GM19035 (cell line): Measurements from ENCODE around the gene GP5.

Experiments used
- ATAC-seq: cut with Tn5 transposase; IDR thresholded peaks from one replicate; pipeline ENCODE4 v1.9.1; 2021; ENCODE audit not compliant: unreplicated experiment

GP5 gene

GRCh38 chr3:194399166-194399565 lies at the start of gene GP5:
GP5 (minus strand) TSS chr3:194399266; CDS start chr3:194398282, 984 bp downstream.
- ATAC-seq, result no peak

DNA sequence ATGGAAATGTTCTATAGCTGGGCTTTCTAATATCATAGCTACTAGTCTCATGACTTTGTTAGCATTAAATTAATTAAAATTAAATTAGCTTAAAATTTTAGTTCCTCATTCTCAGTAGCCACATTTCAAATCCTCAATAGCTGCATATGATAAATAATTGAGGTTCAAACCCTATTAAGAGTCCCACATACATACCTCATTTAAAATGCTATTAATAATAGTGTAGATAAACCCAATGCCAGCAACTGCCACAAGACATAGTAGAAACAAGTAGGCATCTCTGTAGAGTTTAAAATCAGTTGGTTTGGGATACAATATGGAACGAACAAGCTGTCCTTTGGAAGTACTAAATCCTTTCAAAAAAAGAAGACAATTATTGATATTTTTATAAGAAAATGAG lies 48.6 kb upstream of the GP5 start:
- no peak for ATAC-seq

- ATAC-seq, result no peak
Measured at GRCh38 chr3:194447161-194447560, 48.1 kb upstream of the GP5 start.

DNA sequence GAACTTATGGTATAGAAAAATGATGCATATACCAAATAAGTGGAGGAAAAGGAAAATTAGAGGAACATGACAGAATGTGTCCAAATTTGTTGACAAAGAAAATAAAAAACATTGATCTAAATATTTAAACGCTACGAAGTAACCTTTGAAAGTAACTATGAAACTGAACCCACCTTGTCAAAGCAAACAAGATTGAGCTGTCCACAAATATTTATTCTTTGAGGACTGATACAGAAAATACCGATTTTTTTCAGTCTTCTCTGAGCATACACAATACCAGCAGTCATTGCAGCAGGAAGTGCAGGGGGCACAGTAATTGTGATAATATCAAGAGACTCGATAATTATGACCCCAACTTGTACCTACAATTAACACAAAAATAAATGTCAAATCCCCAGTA lies 47.7 kb upstream of the GP5 start:
- no peak for ATAC-seq

GRCh38 chr3:194446172-194446571 lies 47.1 kb upstream of the GP5 start:
- no peak for ATAC-seq

DNA sequence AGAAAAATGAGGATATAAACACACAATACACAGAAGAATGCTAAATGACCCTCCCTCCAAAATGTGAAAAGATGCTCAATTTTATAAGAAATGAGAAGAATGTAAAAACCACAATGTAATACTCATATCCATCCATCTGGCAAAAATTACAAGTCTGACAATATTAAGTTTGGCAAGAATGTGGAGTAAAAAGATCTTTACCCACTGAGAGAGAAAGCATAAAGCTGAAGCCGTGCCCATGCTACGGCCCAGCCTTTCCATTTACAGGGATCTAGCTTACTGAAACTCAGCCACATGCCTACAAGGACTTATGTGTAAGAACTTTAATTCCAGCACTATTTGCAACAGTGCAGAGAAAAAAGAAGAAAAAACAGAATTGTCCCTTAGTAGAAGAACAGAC lies 44.8 kb upstream of the GP5 start:
- no peak for ATAC-seq

DNA sequence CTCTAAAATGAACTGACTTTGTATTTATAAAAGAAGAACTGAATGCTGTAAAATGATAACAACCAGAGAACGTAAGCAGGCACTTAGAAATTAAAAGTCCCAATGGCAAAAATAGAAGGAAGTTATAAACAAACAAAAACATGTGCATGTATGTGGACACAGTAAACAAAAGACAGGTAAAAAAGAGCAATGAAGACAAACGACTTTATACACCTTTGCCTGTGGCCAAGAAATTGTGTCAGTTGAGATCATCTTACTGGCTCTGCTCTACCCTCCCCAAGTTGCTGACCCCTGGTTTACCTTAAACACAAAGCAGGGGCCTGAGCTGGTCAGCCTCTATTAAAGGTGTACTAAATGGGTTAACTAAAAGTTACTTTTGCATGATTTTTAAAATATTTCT lies 41.7 kb upstream of the GP5 start:
- ATAC-seq, result no peak

DNA sequence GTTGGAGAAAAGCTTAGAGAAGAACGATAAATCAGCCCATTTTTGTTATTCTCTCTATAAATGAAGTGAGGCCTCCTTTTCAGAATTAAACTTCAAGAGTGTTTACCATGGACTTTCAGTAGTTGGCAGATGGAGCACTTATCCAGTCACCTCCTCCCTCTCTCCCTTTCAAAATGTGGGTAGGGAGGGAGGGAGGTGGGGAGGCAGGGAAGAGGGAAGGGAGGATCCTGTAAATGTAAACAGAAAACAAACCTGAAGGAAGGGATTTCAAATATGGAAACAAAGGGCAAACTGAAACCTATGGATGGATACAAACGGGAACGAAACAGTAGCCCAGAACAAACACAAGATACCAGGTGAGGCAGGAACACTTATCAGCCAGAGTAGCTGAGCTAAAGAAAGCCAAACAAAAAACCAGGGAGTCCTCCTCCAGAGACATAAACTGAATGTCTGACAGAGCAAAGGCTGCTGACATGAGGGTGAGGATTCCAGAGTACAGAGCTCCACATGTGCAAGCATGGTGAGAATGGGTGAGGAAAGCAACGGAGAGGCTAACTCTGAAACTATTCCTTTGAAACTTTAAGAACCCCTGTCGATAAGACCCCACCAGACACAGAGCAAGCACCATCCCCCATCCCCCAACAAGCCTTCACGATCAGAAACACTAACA lies 41.0 kb upstream of the GP5 start:
- ATAC-seq, result no peak

GRCh38 chr3:194434503-194434902 lies 35.4 kb upstream of the GP5 start:
- ATAC-seq, result no peak

DNA sequence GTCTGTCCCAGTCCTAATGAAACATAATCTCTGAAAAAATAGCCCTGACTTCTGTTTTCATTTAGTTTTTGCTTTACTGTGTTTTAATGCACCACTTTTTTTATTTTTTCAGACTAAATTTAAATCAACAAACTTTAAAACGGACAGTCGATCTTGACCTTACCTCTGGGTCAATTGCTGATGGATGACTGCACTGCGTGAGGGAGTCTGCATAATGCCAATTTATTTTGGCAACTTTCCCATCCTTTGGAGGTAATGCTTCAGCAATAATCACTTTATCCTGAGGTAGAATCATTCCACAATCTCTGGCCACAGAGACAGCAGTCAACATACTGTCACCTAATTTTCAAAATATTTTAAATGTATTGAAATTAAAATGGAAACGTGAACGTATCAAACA lies 32.5 kb upstream of the GP5 start:
- no peak for ATAC-seq

DNA sequence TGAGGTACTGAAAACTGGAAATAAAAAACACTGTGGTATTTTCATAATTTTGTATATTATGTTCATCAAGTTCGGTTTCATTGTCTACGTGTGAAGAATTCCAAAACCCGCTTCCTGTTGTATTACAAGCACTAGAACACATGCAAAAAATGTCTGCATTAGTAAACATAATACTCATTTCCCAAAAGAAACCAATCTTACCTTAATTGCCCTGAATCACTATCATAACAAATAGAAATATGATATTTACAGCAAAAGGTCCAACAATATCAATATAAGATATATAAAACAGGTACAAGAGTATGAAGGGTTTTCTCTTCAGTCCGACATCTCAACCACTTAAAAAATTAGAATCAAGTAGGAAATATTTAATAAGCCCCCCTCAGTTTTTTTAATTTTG lies 26.3 kb upstream of the GP5 start:
- no peak for ATAC-seq

GRCh38 chr3:194424953-194425352 lies 25.9 kb upstream of the GP5 start:
- no peak for ATAC-seq

DNA sequence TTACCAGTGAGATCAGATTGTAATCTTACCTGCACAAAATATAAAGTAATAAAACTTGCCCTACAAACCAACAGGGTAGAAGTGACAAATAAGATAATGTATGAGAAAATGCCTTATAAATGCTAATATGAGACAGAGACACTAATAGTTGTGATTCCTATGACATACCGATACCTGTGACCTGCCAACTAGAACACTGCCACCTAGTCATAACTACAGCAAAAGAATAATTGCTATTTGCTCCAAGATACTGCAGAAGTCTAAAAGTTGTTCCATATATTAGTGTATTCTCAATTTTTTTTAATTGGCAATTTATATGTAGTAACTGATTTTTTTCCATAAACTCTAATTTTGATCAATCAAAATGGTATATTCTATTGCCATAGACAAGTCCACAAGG lies 25.3 kb upstream of the GP5 start:
- ATAC-seq, result no peak

DNA sequence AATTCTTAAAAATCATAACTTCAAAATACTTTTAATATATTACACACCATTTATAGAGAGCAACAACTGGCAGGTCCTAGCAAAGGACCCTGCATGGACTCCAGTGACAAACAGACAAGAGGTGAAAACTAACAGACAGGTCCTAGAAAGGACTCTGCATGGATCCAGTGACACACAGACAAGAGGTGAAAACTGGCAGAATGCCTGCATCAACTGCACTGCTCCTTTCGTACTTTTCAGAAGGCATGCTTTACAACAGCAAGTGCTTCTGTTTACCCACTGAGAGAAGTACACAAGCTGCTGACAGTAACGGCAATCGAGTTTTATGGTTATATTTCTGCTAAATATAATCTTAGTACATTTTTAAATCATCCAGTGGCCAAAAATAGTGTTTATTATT lies 24.3 kb upstream of the GP5 start:
- no peak for ATAC-seq

- ATAC-seq, result no peak
Measured at GRCh38 chr3:194422188-194422587, 23.1 kb upstream of the GP5 start.

- no peak for ATAC-seq
Measured at GRCh38 chr3:194418671-194419070, 19.6 kb upstream of the GP5 start.

GRCh38 chr3:194407423-194407822 lies 8.4 kb upstream of the GP5 start:
- no peak for ATAC-seq

DNA sequence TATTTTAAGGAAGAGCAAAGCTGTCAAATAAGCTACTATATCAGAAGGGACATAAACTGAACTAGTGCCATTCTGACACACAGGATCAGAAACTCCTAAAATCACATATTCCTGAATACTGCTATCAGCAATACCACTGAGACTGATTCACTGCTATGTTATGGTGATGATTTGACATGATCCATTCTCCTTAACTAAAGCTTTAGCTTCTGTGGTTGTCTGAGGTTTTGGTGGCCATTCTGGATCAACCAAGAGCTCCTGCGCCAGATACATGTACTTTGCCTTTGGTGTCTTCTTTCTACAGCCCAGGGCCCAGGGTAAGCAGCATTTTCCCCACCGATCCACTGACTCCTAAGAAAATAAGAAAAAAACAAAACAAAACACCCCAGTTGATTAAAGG lies 6.7 kb upstream of the GP5 start:
- ATAC-seq, result no peak

- ATAC-seq, result no peak
Measured at GRCh38 chr3:194404365-194405140, 5.5 kb upstream of the GP5 start.

- ATAC-seq, result no peak
Measured at GRCh38 chr3:194401868-194402329, 2.8 kb upstream of the GP5 start.

DNA sequence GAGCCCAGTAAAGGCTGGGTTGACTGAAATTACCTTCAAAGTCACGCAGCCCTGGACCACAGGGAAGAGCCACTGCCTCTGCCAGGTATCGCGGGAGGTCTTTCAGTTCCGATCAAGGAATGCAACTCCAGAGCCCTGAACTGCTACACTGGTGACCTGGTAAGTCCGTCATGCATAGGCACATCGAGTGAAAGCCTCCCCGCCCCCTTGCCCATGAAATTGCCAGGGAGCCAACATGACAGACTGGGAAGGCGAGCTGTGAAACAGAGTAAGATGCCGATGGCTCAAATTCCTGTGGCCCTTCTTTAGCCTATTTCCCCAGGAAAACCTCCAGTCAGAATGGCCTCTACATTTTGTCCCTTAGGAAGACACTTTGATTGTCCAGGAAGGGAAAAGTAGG lies 2.3 kb upstream of the GP5 start:
- ATAC-seq, result no peak

DNA sequence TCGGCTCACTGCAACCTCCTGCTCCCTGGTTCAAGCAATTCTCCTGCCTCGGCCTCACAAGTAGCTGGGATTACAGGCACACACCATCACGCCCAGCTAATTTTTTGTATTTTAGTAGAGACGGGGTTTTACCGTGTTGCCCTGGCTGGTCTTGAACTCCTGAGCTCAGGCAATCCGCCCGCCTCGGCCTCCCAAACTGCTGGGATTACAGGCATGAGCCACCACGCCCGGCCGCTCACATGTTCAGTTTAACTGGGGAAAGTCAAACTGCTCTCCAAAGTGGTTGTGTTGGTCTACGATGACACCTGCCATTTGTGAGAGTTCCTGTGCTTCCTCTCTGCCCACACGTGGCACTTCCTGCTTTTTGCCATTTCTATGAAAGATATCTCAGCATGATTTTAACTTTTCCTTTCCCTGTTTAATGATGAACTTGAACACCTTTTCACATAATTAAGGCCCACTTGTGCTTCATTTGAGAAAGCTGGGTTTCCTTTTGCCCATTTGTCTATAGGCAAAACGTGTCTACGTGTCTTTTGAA lies 877 bp upstream of the GP5 start:
- ATAC-seq, result no peak
